Stromal cell of bone marrow (primary cell): ENCODE data around the gene CIAO2A.
"Not testable (repeated sequence)": the region's sequence is repeated elsewhere in the genome, so short reads cannot be mapped to it uniquely, and the experiment has no call there.

ENCODE experiments used
- DNase-seq: peaks from one replicate; pipeline ENCODE4 v3.0.0-alpha.2; 2012; ENCODE audit warnings: low read depth

Gene CIAO2A

GRCh38 chr15:64071931-64072765, 21.5 kb downstream of the CIAO2A start:
- DNase-seq = no peak

GRCh38 chr15:64070965-64071851, 22.4 kb downstream of the CIAO2A start:
- DNase-seq = peak; percentile 84

GRCh38 chr15:64070106-64070505, 23.5 kb downstream of the CIAO2A start:
- DNase-seq = no peak

GRCh38 chr15:64068133-64068532, 25.5 kb downstream of the CIAO2A start:
- DNase-seq = no peak

- no peak for DNase-seq
Measured at GRCh38 chr15:64067564-64068030, 26.0 kb downstream of the CIAO2A start.

GRCh38 chr15:64066451-64066850, 27.2 kb downstream of the CIAO2A start:
- DNase-seq = no peak

- DNase-seq = no peak
Measured at GRCh38 chr15:64060716-64061115, 32.9 kb downstream of the CIAO2A start.

GRCh38 chr15:64059104-64059503, 34.5 kb downstream of the CIAO2A start:
- not testable (repeated sequence) for DNase-seq

GRCh38 chr15:64058279-64058678, 35.4 kb downstream of the CIAO2A start:
- no peak for DNase-seq

- not testable (repeated sequence) for DNase-seq
Measured at GRCh38 chr15:64053674-64054073, 40.0 kb downstream of the CIAO2A start.

GRCh38 chr15:64052925-64053491, 40.6 kb downstream of the CIAO2A start:
- no peak for DNase-seq

- no peak for DNase-seq
Measured at GRCh38 chr15:64051407-64052259, 42.0 kb downstream of the CIAO2A start.

- DNase-seq = no peak
Measured at GRCh38 chr15:64051093-64051402, 42.6 kb downstream of the CIAO2A start.

GRCh38 chr15:64050281-64051092, 43.2 kb downstream of the CIAO2A start:
- no peak for DNase-seq

- no peak for DNase-seq
Measured at GRCh38 chr15:64048781-64049460, 44.7 kb downstream of the CIAO2A start.

- peak; percentile 49 for DNase-seq
Measured at GRCh38 chr15:64046421-64047153, 47.1 kb downstream of the CIAO2A start, which contains the start of gene DAPK2. Gene DAPK2 (minus strand): TSS chr15:64046485. CDS start chr15:64040261, 6,224 bp downstream.

- no peak for DNase-seq
Measured at GRCh38 chr15:64045774-64046420, 47.7 kb downstream of the CIAO2A start.

- no peak for DNase-seq
Measured at GRCh38 chr15:64045101-64045435, 48.6 kb downstream of the CIAO2A start.
